ELR (cell line): ENCODE measurements around the gene MRM1.
"Not testable (repeated sequence)": the region's sequence is repeated elsewhere in the genome, so short reads cannot be mapped to it uniquely, and the experiment has no call there.

Source experiments
- DNase-seq: peaks from one replicate; pipeline ENCODE4 v3.0.0-alpha.2; 2015; ENCODE audit warnings: low read depth

MRM1 gene

GRCh38 chr17:36602030-36602748, 806 bp downstream of the MRM1 start:
- peak; percentile 40 for DNase-seq

- peak; percentile 76 for DNase-seq
Observed at GRCh38 chr17:36602924-36603384, 1.6 kb downstream of the MRM1 start.

- not testable (repeated sequence) for DNase-seq
Observed at GRCh38 chr17:36605028-36605427, 3.6 kb downstream of the MRM1 start.

GRCh38 chr17:36608280-36608679, 6.9 kb downstream of the MRM1 start:
- DNase-seq: no peak

- DNase-seq: peak; percentile 61
Observed at GRCh38 chr17:36608794-36609497, 7.6 kb downstream of the MRM1 start.

GRCh38 chr17:36609498-36609862, 8.1 kb downstream of the MRM1 start:
- no peak for DNase-seq

- DNase-seq: peak; percentile 45
Observed at GRCh38 chr17:36610474-36610873, 9.1 kb downstream of the MRM1 start.

- peak; percentile 72 for DNase-seq
Observed at GRCh38 chr17:36611345-36612072, 10.1 kb downstream of the MRM1 start.

GRCh38 chr17:36612323-36612722, 10.9 kb downstream of the MRM1 start:
- no peak for DNase-seq

GRCh38 chr17:36613155-36613554, 11.8 kb downstream of the MRM1 start:
- no peak for DNase-seq

GRCh38 chr17:36614081-36614480, 12.7 kb downstream of the MRM1 start:
- DNase-seq: no peak

GRCh38 chr17:36614933-36615332, 13.6 kb downstream of the MRM1 start:
- no peak for DNase-seq

GRCh38 chr17:36616061-36617029, 15.0 kb downstream of the MRM1 start:
- no peak for DNase-seq

GRCh38 chr17:36617773-36618172, 16.4 kb downstream of the MRM1 start:
- no peak for DNase-seq

GRCh38 chr17:36623281-36623680, 21.9 kb downstream of the MRM1 start:
- no peak for DNase-seq

GRCh38 chr17:36625188-36625587, 23.8 kb downstream of the MRM1 start:
- no peak for DNase-seq

GRCh38 chr17:36627101-36627500, 25.7 kb downstream of the MRM1 start:
- no peak for DNase-seq

- no peak for DNase-seq
Observed at GRCh38 chr17:36628576-36628975, 27.2 kb downstream of the MRM1 start.

- peak; percentile 73 for DNase-seq
Observed at GRCh38 chr17:36629252-36629847, 28.0 kb downstream of the MRM1 start.

- DNase-seq: no peak
Observed at GRCh38 chr17:36629970-36630502, 28.7 kb downstream of the MRM1 start.

- no peak for DNase-seq
Observed at GRCh38 chr17:36631022-36631421, 29.6 kb downstream of the MRM1 start.
